Loucy (cell line): ENCODE data around the gene GRAMD1C.

Source experiments
- CTCF ChIP-seq: fragments of 200-600 bp; sonication (generic); conservative IDR thresholded peaks from 2 replicates; pipeline ENCODE4 v1.5.1; 2014; ENCODE audit warnings: mild to moderate bottlenecking, antibody characterized with exemption, low read length
- EZH2phosphoT487 ChIP-seq: fragments of 200-600 bp; IDR thresholded peaks from 2 replicates; pipeline ENCODE4 v1.6.1; 2018; ENCODE audit warnings: antibody characterized with exemption, mild to moderate bottlenecking, moderate library complexity, borderline replicate concordance

GRCh38 chr3:113952921-113953320, 114.3 kb downstream of the GRAMD1C start:
- TF ChIP-seq CTCF (no peak), EZH2phosphoT487 (no peak)
